HepG2 (cell line): ENCODE measurements around the gene TAS2R8. TPM values are rescaled to one million over a fixed set of nuclear protein-coding genes. Genes with fewer than 3 reads are reported as not detected.
"Not testable (repeated sequence)": the region's sequence is repeated elsewhere in the genome, so short reads cannot be mapped to it uniquely, and the experiment has no call there.

Source experiments
- ATAC-seq: fragments of 200-7000 bp; cut with Tn5 transposase; 3 replicates; pipeline ENCODE4 v1.9.1; 2020; ENCODE audit warnings: mild to moderate bottlenecking, moderate library complexity
- BruUV-seq: library from RNA; stranded (reverse); fragments of 400-500 nt; replicated peaks from 2 replicates; lab custom pipeline; 2021; lab: Mats Ljungman, UMichigan
- CTCF ChIA-PET: fragments of 300-600 bp; formaldehyde crosslinking; extraction: SDS; loops from one replicate; lab custom pipeline; 2021; ENCODE audit warnings: low total read pairs, inconsistent platforms, low intra/inter-chr PET ratio; lab: Yijun Ruan, JAX
- POLR2A ChIA-PET: fragments of 350-600 bp; sonication (Branson Sonifier 250); formaldehyde crosslinking; loops from one replicate; lab custom pipeline; 2020; ENCODE audit warnings: antibody characterized with exemption, inconsistent platforms; lab: Yijun Ruan, JAX
- DNase-seq: peaks from one replicate; pipeline ENCODE4 v3.0.0-alpha.2; 2015; ENCODE audit warnings: low spot score
- FAIRE-seq: peaks from 3 replicates; lab custom pipeline; 2011; peaks lifted over from hg19 to GRCh38; lab: Jason Lieb, UNC
- H2AFZ ChIP-seq: one replicate; pipeline ENCODE4 v1.6.1; 2011; ENCODE audit warnings: low read length, inconsistent platforms
- H3K27ac ChIP-seq: fragments of 300-600 bp; 3 replicates; pipeline ENCODE4 v1.8.0; 2011; ENCODE audit warnings: mixed run types, mild to moderate bottlenecking, mixed read lengths, low read length, inconsistent platforms; ENCODE audit not compliant: insufficient read depth; ENCODE audit errors: extremely low read length
- H3K27me3 ChIP-seq, 2 experiments: fragments of 200-600 bp in 1 of 2; 2 replicates in 1 of 2; 3 replicates in 1 of 2; pipeline versions ENCODE4 v1.6.0 to v1.8.0; 2011; ENCODE audit warnings: low read length in 2 of 2, mild to moderate bottlenecking in 2 of 2, moderate library complexity in 2 of 2, inconsistent platforms in 1 of 2; ENCODE audit not compliant: insufficient read depth in 2 of 2, control insufficient read depth in 1 of 2
- H3K36me3 ChIP-seq, 2 experiments: fragments of 200-600 bp in 1 of 2; replicated peaks in 1 of 2; 2 replicates in 1 of 2; 3 replicates in 1 of 2; pipeline versions ENCODE4 v1.5.1 to v1.8.0; 2011; ENCODE audit warnings: low read length in 2 of 2, inconsistent platforms in 1 of 2; ENCODE audit not compliant: insufficient read depth in 2 of 2, control insufficient read depth in 1 of 2
- H3K4me1 ChIP-seq: 2 replicates; pipeline ENCODE4 v1.5.1; 2012; ENCODE audit warnings: low read length, inconsistent platforms; ENCODE audit not compliant: insufficient read depth
- H3K4me2 ChIP-seq: 2 replicates; pipeline ENCODE4 v1.6.0; 2011; ENCODE audit warnings: low read depth, low read length, inconsistent platforms
- H3K4me3 ChIP-seq, 3 experiments: fragments of 200-600 bp in 1 of 3; sonication (generic), shearing (Covaris generic) in 1 of 3; replicated peaks in 1 of 3; 2 replicates each; pipeline ENCODE4 v1.5.1; 2011 to 2016; ENCODE audit warnings: low read length in 3 of 3, inconsistent platforms in 2 of 3, low read depth in 2 of 3, mild to moderate bottlenecking in 2 of 3, control low read depth in 1 of 3, mixed read lengths in 1 of 3; ENCODE audit not compliant: insufficient read depth in 1 of 3
- H3K79me2 ChIP-seq: one replicate; pipeline ENCODE4 v1.6.1; 2011; ENCODE audit warnings: low read length, inconsistent platforms; ENCODE audit not compliant: insufficient read depth
- H3K9ac ChIP-seq: 2 replicates; pipeline ENCODE4 v1.6.0; 2011; ENCODE audit warnings: mild to moderate bottlenecking, low read depth, low read length, inconsistent platforms; ENCODE audit not compliant: insufficient read depth
- H3K9me3 ChIP-seq: 2 replicates; pipeline ENCODE4 v1.5.1; 2012; ENCODE audit warnings: mild to moderate bottlenecking, low read length
- H4K20me1 ChIP-seq: 2 replicates; pipeline ENCODE4 v1.6.0; 2011; ENCODE audit warnings: inconsistent platforms, mild to moderate bottlenecking, low read length, moderate library complexity; ENCODE audit not compliant: insufficient read depth
- CHD2 ChIP-seq: IDR thresholded peaks from 2 replicates; pipeline ENCODE4 v1.6.1; 2011; ENCODE audit warnings: low read depth, low read length, improper control_type of control experiment
- JUND ChIP-seq: sonication (generic); formaldehyde crosslinking; IDR thresholded peaks from 2 replicates; pipeline ENCODE4 v1.8.0; 2022; ENCODE audit warnings: mild to moderate bottlenecking, missing genetic modification reagents
- LCORL ChIP-seq, 2 experiments: fragments of 450-650 bp in 1 of 2; sonication (generic) in 1 of 2; formaldehyde crosslinking in 1 of 2; IDR thresholded peaks; 2 replicates each; pipeline versions ENCODE4 v1.5.0 to v1.6.1; 2017 to 2020; ENCODE audit warnings: antibody characterized with exemption in 1 of 2, missing genetic modification reagents in 1 of 2
- MZF1 ChIP-seq: sonication (generic); formaldehyde crosslinking; IDR thresholded peaks from 2 replicates; pipeline ENCODE4 v1.8.1; 2023; ENCODE audit warnings: mild to moderate bottlenecking, missing genetic modification reagents, borderline replicate concordance
- ONECUT2 ChIP-seq: sonication (generic); formaldehyde crosslinking; IDR thresholded peaks from 2 replicates; pipeline ENCODE4 v1.4.0; 2020; ENCODE audit warnings: missing genetic modification reagents
- PBX3 ChIP-seq: sonication (generic); formaldehyde crosslinking; IDR thresholded peaks from 2 replicates; pipeline ENCODE4 v1.8.1; 2023; ENCODE audit warnings: missing genetic modification reagents, inconsistent platforms, borderline replicate concordance
- ZNF354B ChIP-seq: sonication (generic); formaldehyde crosslinking; IDR thresholded peaks from 2 replicates; pipeline ENCODE4 v1.8.0; 2022; ENCODE audit warnings: mild to moderate bottlenecking, missing genetic modification reagents
- WGBS: methylation state at CpG from one replicate; pipeline ENCODE4 v1.1.6; 2017; ENCODE audit warnings: low lambda C conversion rate; 5-methylcytosine and 5-hydroxymethylcytosine counted together
- in situ Hi-C: cut with HindIII; loops from 2 replicates; pipeline ENCODE4 v1.10.0; 2017; ENCODE audit warnings: low pct_unique_long_range_greater_than_20kb; ENCODE audit not compliant: extremely low pct_ligation_motif_present
- intact Hi-C: fragments of 100-400 bp; cut with micrococcal nuclease; formaldehyde crosslinking; loops from one replicate; pipeline ENCODE4 v1.10.0; 2022; ENCODE audit not compliant: unreplicated experiment
- polyA plus RNA-seq, 8 experiments: library from polyadenylated mRNA; depleted of rRNA in 3 of 8; stranded (reverse) in 7 of 8; unstranded in 1 of 8; fragments of >200 nt; fragmentation: Illumina TruSeq in 4 of 8; extraction: Trizol in 4 of 8; gene quantifications; 2 replicates each; pipeline versions ENCODE4 v1.2.1 to v1.2.3, GENCODE V29; 2011 to 2016; ENCODE audit warnings: low read depth in 4 of 8, missing spikeins in 1 of 8, mixed read lengths in 1 of 8; ENCODE audit not compliant: insufficient read depth in 1 of 8
- total RNA-seq, 5 experiments: library from RNA; depleted of rRNA; stranded (reverse); fragments of >200 nt; fragmentation: Illumina TruSeq; extraction: Trizol; gene quantifications; 2 replicates each; pipeline ENCODE4 v1.2.3, GENCODE V29; 2016; ENCODE audit warnings: low read depth in 1 of 5
- TF ChIP-seq, protein P1 (sequence below): sonication (generic); formaldehyde crosslinking; IDR thresholded peaks from 2 replicates; pipeline ENCODE4 v1.4.0; 2020; ENCODE audit warnings: missing genetic modification reagents

Gene TAS2R8
- total and polyA plus RNA-seq, 2 of the 13 experiments (the other 11 are each of a cell fraction or from before 2014, with no cell fraction given), result 0.09 TPM; not detected in 1

GRCh38 chr12:10794222-10794621 lies 12.9 kb downstream of the TAS2R8 start:
- ChIA-PET POLR2A (no interaction called here), CTCF (no interaction called here)
- no peak overlapping the region for H2AFZ ChIP-seq
- TF ChIP-seq, protein P1, sequence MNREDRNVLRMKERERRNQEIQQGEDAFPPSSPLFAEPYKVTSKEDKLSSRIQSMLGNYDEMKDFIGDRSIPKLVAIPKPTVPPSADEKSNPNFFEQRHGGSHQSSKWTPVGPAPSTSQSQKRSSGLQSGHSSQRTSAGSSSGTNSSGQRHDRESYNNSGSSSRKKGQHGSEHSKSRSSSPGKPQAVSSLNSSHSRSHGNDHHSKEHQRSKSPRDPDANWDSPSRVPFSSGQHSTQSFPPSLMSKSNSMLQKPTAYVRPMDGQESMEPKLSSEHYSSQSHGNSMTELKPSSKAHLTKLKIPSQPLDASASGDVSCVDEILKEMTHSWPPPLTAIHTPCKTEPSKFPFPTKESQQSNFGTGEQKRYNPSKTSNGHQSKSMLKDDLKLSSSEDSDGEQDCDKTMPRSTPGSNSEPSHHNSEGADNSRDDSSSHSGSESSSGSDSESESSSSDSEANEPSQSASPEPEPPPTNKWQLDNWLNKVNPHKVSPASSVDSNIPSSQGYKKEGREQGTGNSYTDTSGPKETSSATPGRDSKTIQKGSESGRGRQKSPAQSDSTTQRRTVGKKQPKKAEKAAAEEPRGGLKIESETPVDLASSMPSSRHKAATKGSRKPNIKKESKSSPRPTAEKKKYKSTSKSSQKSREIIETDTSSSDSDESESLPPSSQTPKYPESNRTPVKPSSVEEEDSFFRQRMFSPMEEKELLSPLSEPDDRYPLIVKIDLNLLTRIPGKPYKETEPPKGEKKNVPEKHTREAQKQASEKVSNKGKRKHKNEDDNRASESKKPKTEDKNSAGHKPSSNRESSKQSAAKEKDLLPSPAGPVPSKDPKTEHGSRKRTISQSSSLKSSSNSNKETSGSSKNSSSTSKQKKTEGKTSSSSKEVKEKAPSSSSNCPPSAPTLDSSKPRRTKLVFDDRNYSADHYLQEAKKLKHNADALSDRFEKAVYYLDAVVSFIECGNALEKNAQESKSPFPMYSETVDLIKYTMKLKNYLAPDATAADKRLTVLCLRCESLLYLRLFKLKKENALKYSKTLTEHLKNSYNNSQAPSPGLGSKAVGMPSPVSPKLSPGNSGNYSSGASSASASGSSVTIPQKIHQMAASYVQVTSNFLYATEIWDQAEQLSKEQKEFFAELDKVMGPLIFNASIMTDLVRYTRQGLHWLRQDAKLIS (CRISPR knock-in tag), result no peak
- TF ChIP-seq PBX3 (no peak), CHD2 (no peak), ONECUT2 (CRISPR knock-in tag) (no peak), ZNF354B (CRISPR knock-in tag) (no peak), JUND (no peak), LCORL (IDR thresholded peaks at IDR 0.05) (no peak), LCORL (CRISPR knock-in tag; IDR thresholded peaks at IDR 0.05) (no peak), MZF1 (CRISPR knock-in tag) (no peak)
- H3K27ac ChIP-seq, result no peak overlapping the region
- ATAC-seq, result no peak
- peaks cover 8% of the 10 kb centered on the region; the same call in 1 of the 2 replicates for H3K9me3 ChIP-seq
- H4K20me1 ChIP-seq, result no peaks in the 10 kb centered on the region
- H3K4me1 ChIP-seq, result no peaks in the 10 kb centered on the region
- 0% methylated on average over 2 of the region's 2 CpGs for WGBS
- H3K27me3 ChIP-seq, result 0 out of 5 replicates have a peak, but pooled peaks cover 0 to 3% of the 10 kb centered on the region in 2 experiments
- DNase-seq, result no peak
- in situ Hi-C loops (no loop called here), intact Hi-C loops (no loop called here)
- no peak for FAIRE-seq
- H3K4me3 ChIP-seq, result no peak overlapping the region
- no peaks in the 10 kb centered on the region for H3K79me2 ChIP-seq
- H3K36me3 ChIP-seq, result no peaks in the 10 kb centered on the region
- no peak overlapping the region for H3K9ac ChIP-seq
- no TSS peak for BruUV-seq
- H3K4me2 ChIP-seq, result no peak overlapping the region

- H3K27me3 ChIP-seq, H3K79me2 ChIP-seq, H3K9ac ChIP-seq, H3K36me3 ChIP-seq, H2AFZ ChIP-seq, POLR2A ChIA-PET, intact Hi-C loops, H4K20me1 ChIP-seq, DNase-seq, CTCF ChIA-PET, ATAC-seq, in situ Hi-C loops, H3K27ac ChIP-seq, FAIRE-seq, H3K9me3 ChIP-seq, H3K4me3 ChIP-seq, H3K4me2 ChIP-seq, BruUV-seq, H3K4me1 ChIP-seq: not testable (repeated sequence)
- WGBS, result 28% methylated on average over 3 of the region's 4 CpGs
Observed at GRCh38 chr12:10791769-10792168, 15.3 kb downstream of the TAS2R8 start.
